ENCODE data around the gene UMOD.

UMOD gene

GRCh38 chr16:20369452-20370054, 17.0 kb upstream of the UMOD start:
- TF ChIP-seq TSHZ2 (CRISPR knock-in tag; IDR thresholded peaks at IDR 0.05), result no peak
- no peak for TF ChIP-seq ZNF70 (CRISPR knock-in tag; IDR thresholded peaks at IDR 0.05)
- TF ChIP-seq ISL1 (CRISPR knock-in tag; IDR thresholded peaks at IDR 0.05), result no peak
- no peak for TF ChIP-seq ZC3H10 (CRISPR knock-in tag; IDR thresholded peaks at IDR 0.05)
- TF ChIP-seq ZFP3 (CRISPR knock-in tag; IDR thresholded peaks at IDR 0.05), result no peak
- TF ChIP-seq PPARA (CRISPR knock-in tag; IDR thresholded peaks at IDR 0.05; ENCODE audit: borderline replicate concordance), result no peak
- TF ChIP-seq CREB5 (CRISPR knock-in tag; IDR thresholded peaks at IDR 0.05; ENCODE audit: low read depth), result no peak
- no peak for TF ChIP-seq TOX (CRISPR knock-in tag; IDR thresholded peaks at IDR 0.05; ENCODE audit: borderline replicate concordance)
- no peak for TF ChIP-seq RARB (CRISPR knock-in tag; IDR thresholded peaks at IDR 0.05)
- TF ChIP-seq, protein P1, sequence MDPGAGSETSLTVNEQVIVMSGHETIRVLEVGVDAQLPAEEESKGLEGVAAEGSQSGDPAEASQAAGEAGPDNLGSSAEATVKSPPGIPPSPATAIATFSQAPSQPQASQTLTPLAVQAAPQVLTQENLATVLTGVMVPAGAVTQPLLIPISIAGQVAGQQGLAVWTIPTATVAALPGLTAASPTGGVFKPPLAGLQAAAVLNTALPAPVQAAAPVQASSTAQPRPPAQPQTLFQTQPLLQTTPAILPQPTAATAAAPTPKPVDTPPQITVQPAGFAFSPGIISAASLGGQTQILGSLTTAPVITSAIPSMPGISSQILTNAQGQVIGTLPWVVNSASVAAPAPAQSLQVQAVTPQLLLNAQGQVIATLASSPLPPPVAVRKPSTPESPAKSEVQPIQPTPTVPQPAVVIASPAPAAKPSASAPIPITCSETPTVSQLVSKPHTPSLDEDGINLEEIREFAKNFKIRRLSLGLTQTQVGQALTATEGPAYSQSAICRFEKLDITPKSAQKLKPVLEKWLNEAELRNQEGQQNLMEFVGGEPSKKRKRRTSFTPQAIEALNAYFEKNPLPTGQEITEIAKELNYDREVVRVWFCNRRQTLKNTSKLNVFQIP (CRISPR knock-in tag; IDR thresholded peaks at IDR 0.05; ENCODE audit: borderline replicate concordance, low read depth), result no peak
- TF ChIP-seq GLIS3 (CRISPR knock-in tag; IDR thresholded peaks at IDR 0.05), result no peak
- TF ChIP-seq TCF4 (CRISPR knock-in tag; IDR thresholded peaks at IDR 0.05; ENCODE audit: borderline replicate concordance), result no peak
- no peak for ATAC-seq

- TF ChIP-seq BACH2 (CRISPR knock-in tag; IDR thresholded peaks at IDR 0.05; ENCODE audit: borderline replicate concordance) (no peak), TCF4 (CRISPR knock-in tag; IDR thresholded peaks at IDR 0.05; ENCODE audit: borderline replicate concordance) (no peak), PATZ1 (CRISPR knock-in tag; IDR thresholded peaks at IDR 0.05; ENCODE audit: borderline replicate concordance) (no peak), ISL1 (CRISPR knock-in tag; IDR thresholded peaks at IDR 0.05) (no peak), ZNF8 (CRISPR knock-in tag; IDR thresholded peaks at IDR 0.05) (no peak), RARB (CRISPR knock-in tag; IDR thresholded peaks at IDR 0.05) (no peak), GLIS3 (CRISPR knock-in tag; IDR thresholded peaks at IDR 0.05) (no peak), TSHZ2 (CRISPR knock-in tag; IDR thresholded peaks at IDR 0.05) (no peak), ZNF70 (CRISPR knock-in tag; IDR thresholded peaks at IDR 0.05) (no peak), PPARA (CRISPR knock-in tag; IDR thresholded peaks at IDR 0.05; ENCODE audit: borderline replicate concordance) (no peak), ESRRG (CRISPR knock-in tag; IDR thresholded peaks at IDR 0.05) (no peak), ARNTL (CRISPR knock-in tag; IDR thresholded peaks at IDR 0.05; ENCODE audit: borderline replicate concordance, low read depth) (no peak), OSR1 (CRISPR knock-in tag; IDR thresholded peaks at IDR 0.05) (no peak), CSDC2 (CRISPR knock-in tag; IDR thresholded peaks at IDR 0.05) (no peak), ZFP3 (CRISPR knock-in tag; IDR thresholded peaks at IDR 0.05) (no peak), ZC3H10 (CRISPR knock-in tag; IDR thresholded peaks at IDR 0.05) (no peak)
- TF ChIP-seq, protein P2, sequence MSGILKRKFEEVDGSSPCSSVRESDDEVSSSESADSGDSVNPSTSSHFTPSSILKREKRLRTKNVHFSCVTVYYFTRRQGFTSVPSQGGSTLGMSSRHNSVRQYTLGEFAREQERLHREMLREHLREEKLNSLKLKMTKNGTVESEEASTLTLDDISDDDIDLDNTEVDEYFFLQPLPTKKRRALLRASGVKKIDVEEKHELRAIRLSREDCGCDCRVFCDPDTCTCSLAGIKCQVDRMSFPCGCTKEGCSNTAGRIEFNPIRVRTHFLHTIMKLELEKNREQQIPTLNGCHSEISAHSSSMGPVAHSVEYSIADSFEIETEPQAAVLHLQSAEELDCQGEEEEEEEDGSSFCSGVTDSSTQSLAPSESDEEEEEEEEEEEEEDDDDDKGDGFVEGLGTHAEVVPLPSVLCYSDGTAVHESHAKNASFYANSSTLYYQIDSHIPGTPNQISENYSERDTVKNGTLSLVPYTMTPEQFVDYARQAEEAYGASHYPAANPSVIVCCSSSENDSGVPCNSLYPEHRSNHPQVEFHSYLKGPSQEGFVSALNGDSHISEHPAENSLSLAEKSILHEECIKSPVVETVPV (CRISPR knock-in tag; IDR thresholded peaks at IDR 0.05), result no peak
- TF ChIP-seq, protein P1 (CRISPR knock-in tag; IDR thresholded peaks at IDR 0.05; ENCODE audit: borderline replicate concordance, low read depth), result no peak
- ATAC-seq, result no peak
Measured at GRCh38 chr16:20364051-20364450, 11.5 kb upstream of the UMOD start.
